Mesendoderm (in vitro differentiated cells): ENCODE results near the gene BEGAIN.

Source experiments
- DNase-seq: peaks from one replicate; pipeline ENCODE4 v3.0.0; 2013
- H2AK5ac ChIP-seq: 2 replicates; pipeline ENCODE4 v1.6.1; 2013; ENCODE audit warnings: low read length, inconsistent platforms
- H2BK120ac ChIP-seq: 2 replicates; pipeline ENCODE4 v1.6.1; 2013; ENCODE audit warnings: low read depth, mild to moderate bottlenecking, low read length, moderate library complexity, mixed read lengths
- H2BK15ac ChIP-seq: replicated peaks from 2 replicates; pipeline ENCODE4 v1.6.1; 2013; ENCODE audit warnings: low read depth, mild to moderate bottlenecking, moderate library complexity
- H2BK5ac ChIP-seq: 2 replicates; pipeline ENCODE4 v1.6.1; 2013; ENCODE audit warnings: low read length, inconsistent platforms
- H3K18ac ChIP-seq: 2 replicates; pipeline ENCODE4 v1.6.1; 2013; ENCODE audit warnings: mild to moderate bottlenecking, low read length, mixed read lengths
- H3K23ac ChIP-seq: one replicate; pipeline ENCODE4 v1.6.1; 2013; ENCODE audit warnings: low read length
- H3K27ac ChIP-seq: 2 replicates; pipeline ENCODE4 v1.5.1; 2013; ENCODE audit warnings: low read depth, mild to moderate bottlenecking, inconsistent platforms, low read length, moderate library complexity
- H3K27me3 ChIP-seq: 2 replicates; pipeline ENCODE4 v1.6.1; 2013; ENCODE audit warnings: low read length, control low read depth, mild to moderate bottlenecking, inconsistent platforms; ENCODE audit not compliant: insufficient read depth, poor library complexity
- H3K36me3 ChIP-seq: 2 replicates; pipeline ENCODE4 v1.6.1; 2013; ENCODE audit warnings: low read length, inconsistent platforms; ENCODE audit not compliant: control insufficient read depth, insufficient read depth
- H3K4ac ChIP-seq: one replicate; pipeline ENCODE4 v1.6.1; 2013; ENCODE audit warnings: low read depth, mild to moderate bottlenecking, low read length, moderate library complexity
- H3K4me1 ChIP-seq: 2 replicates; pipeline ENCODE4 v1.6.1; 2013; ENCODE audit warnings: low read depth, low read length, inconsistent platforms; ENCODE audit not compliant: control insufficient read depth
- H3K4me2 ChIP-seq: 2 replicates; pipeline ENCODE4 v1.6.1; 2013; ENCODE audit warnings: low read length
- H3K4me3 ChIP-seq: 2 replicates; pipeline ENCODE4 v1.5.1; 2013; ENCODE audit warnings: mild to moderate bottlenecking, low read length
- H3K56ac ChIP-seq: one replicate; pipeline ENCODE4 v1.6.1; 2013; ENCODE audit warnings: low read length
- H3K79me1 ChIP-seq: 2 replicates; pipeline ENCODE4 v1.6.1; 2013; ENCODE audit warnings: low read length, inconsistent platforms
- H3K79me2 ChIP-seq: 2 replicates; pipeline ENCODE4 v1.6.1; 2013; ENCODE audit warnings: mild to moderate bottlenecking, low read length; ENCODE audit not compliant: control insufficient read depth, insufficient read depth
- H3K9ac ChIP-seq: 2 replicates; pipeline ENCODE4 v1.6.1; 2013; ENCODE audit warnings: low read length, inconsistent platforms
- H4K5ac ChIP-seq: one replicate; pipeline ENCODE4 v1.6.1; 2013; ENCODE audit warnings: low read length
- H4K8ac ChIP-seq: one replicate; pipeline ENCODE4 v1.6.1; 2013; ENCODE audit warnings: low read depth, mild to moderate bottlenecking, control low read depth, low read length, moderate library complexity
- WGBS: extraction: QIAGEN DNeasy Blood & Tissue Kit; methylation state at CpG from one replicate; pipeline ENCODE4 v1.1.7; 2013; ENCODE audit warnings: low lambda C conversion rate, missing lambda C conversion rate; ENCODE audit not compliant: insufficient coverage; ENCODE audit errors: extremely low coverage; 5-methylcytosine and 5-hydroxymethylcytosine counted together

The BEGAIN gene

GRCh38 chr14:100601064-100601463, 13.8 kb upstream of the BEGAIN start:
- Histone ChIP-seq H3K4me3 (no peak overlapping the region), H4K8ac (no peak overlapping the region), H3K79me2 (no peaks in the 10 kb centered on the region), H2BK120ac (no peak overlapping the region), H3K27ac (no peak overlapping the region), H3K4ac (no peak overlapping the region), H3K18ac (no peak overlapping the region), H3K36me3 (no peaks in the 10 kb centered on the region), H3K4me2 (no peak overlapping the region), H2BK15ac (no peak overlapping the region), H3K27me3 (no peaks in the 10 kb centered on the region), H2BK5ac (no peak overlapping the region), H3K9ac (no peak overlapping the region), H3K4me1 (no peaks in the 10 kb centered on the region), H4K5ac (no peak overlapping the region), H3K23ac (no peak overlapping the region), H3K79me1 (no peaks in the 10 kb centered on the region), H3K56ac (no peak overlapping the region), H2AK5ac (no peak overlapping the region)
- WGBS, result no CpG with 5 or more reads among the region's 2 CpGs
- no peak for DNase-seq

GRCh38 chr14:100599981-100600380, 12.8 kb upstream of the BEGAIN start:
- Histone ChIP-seq H3K9ac (no peak overlapping the region), H3K23ac (no peak overlapping the region), H3K79me1 (no peaks in the 10 kb centered on the region), H3K79me2 (no peaks in the 10 kb centered on the region), H3K4me3 (no peak overlapping the region), H4K5ac (no peak overlapping the region), H3K27ac (no peak overlapping the region), H3K4me2 (no peak overlapping the region), H3K4ac (no peak overlapping the region), H2BK120ac (no peak overlapping the region), H2BK5ac (no peak overlapping the region), H4K8ac (no peak overlapping the region), H3K36me3 (no peaks in the 10 kb centered on the region), H3K4me1 (no peaks in the 10 kb centered on the region), H3K18ac (no peak overlapping the region), H2AK5ac (no peak overlapping the region), H3K27me3 (no peaks in the 10 kb centered on the region), H2BK15ac (no peak overlapping the region), H3K56ac (no peak overlapping the region)
- DNase-seq, result no peak
- WGBS, result no CpG with 5 or more reads among the region's 2 CpGs

- H3K36me3 ChIP-seq, result no peaks in the 10 kb centered on the region
- H3K79me1 ChIP-seq, result no peaks in the 10 kb centered on the region
- no peak overlapping the region for H3K4me2 ChIP-seq
- no peak overlapping the region for H3K4me3 ChIP-seq
- no peak overlapping the region for H3K9ac ChIP-seq
- no peak overlapping the region for H4K8ac ChIP-seq
- no peak overlapping the region for H4K5ac ChIP-seq
- no peaks in the 10 kb centered on the region for H3K4me1 ChIP-seq
- H2AK5ac ChIP-seq, result no peak overlapping the region
- no peak overlapping the region for H2BK15ac ChIP-seq
- no peak overlapping the region for H3K27ac ChIP-seq
- H3K56ac ChIP-seq, result no peak overlapping the region
- no peak for DNase-seq
- no CpG with 5 or more reads among the region's 5 CpGs for WGBS
- H2BK120ac ChIP-seq, result no peak overlapping the region
- no peaks in the 10 kb centered on the region for H3K27me3 ChIP-seq
- H3K4ac ChIP-seq, result no peak overlapping the region
- no peak overlapping the region for H3K23ac ChIP-seq
- H3K18ac ChIP-seq, result no peak overlapping the region
- no peak overlapping the region for H2BK5ac ChIP-seq
- no peaks in the 10 kb centered on the region for H3K79me2 ChIP-seq
These were observed 7.4 kb upstream of the BEGAIN start for GRCh38 chr14:100594625-100594951.

- no peak overlapping the region for H4K5ac ChIP-seq
- no peak overlapping the region for H3K23ac ChIP-seq
- no peak overlapping the region for H3K56ac ChIP-seq
- no peaks in the 10 kb centered on the region for H3K79me2 ChIP-seq
- no peak overlapping the region for H3K4me3 ChIP-seq
- no peaks in the 10 kb centered on the region for H3K27me3 ChIP-seq
- H3K79me1 ChIP-seq, result no peaks in the 10 kb centered on the region
- no peak overlapping the region for H2BK120ac ChIP-seq
- H4K8ac ChIP-seq, result no peak overlapping the region
- H3K4ac ChIP-seq, result no peak overlapping the region
- H3K9ac ChIP-seq, result no peak overlapping the region
- H2AK5ac ChIP-seq, result no peak overlapping the region
- DNase-seq, result no peak
- H3K36me3 ChIP-seq, result no peaks in the 10 kb centered on the region
- no peaks in the 10 kb centered on the region for H3K4me1 ChIP-seq
- no CpG with 5 or more reads among the region's 27 CpGs for whole genome bisulfite sequencing
- H2BK5ac ChIP-seq, result no peak overlapping the region
- H3K27ac ChIP-seq, result no peak overlapping the region
- H3K4me2 ChIP-seq, result no peak overlapping the region
- H3K18ac ChIP-seq, result no peak overlapping the region
- no peak overlapping the region for H2BK15ac ChIP-seq
These were observed 6.8 kb upstream of the BEGAIN start for GRCh38 chr14:100593751-100594624.

GRCh38 chr14:100592972-100593371, 5.8 kb upstream of the BEGAIN start:
- Histone ChIP-seq H2BK120ac (no peak overlapping the region), H2AK5ac (no peak overlapping the region), H3K4me1 (no peaks in the 10 kb centered on the region), H3K27ac (no peak overlapping the region), H3K4me2 (no peak overlapping the region), H3K9ac (no peak overlapping the region), H3K79me1 (no peaks in the 10 kb centered on the region), H4K8ac (no peak overlapping the region), H3K18ac (no peak overlapping the region), H3K27me3 (peaks cover under 1% of the 10 kb centered on the region), H4K5ac (no peak overlapping the region), H3K4ac (no peak overlapping the region), H2BK5ac (no peak overlapping the region), H3K23ac (no peak overlapping the region), H2BK15ac (no peak overlapping the region), H3K56ac (no peak overlapping the region), H3K36me3 (no peaks in the 10 kb centered on the region), H3K79me2 (no peaks in the 10 kb centered on the region), H3K4me3 (no peak overlapping the region)
- WGBS, result no CpG with 5 or more reads among the region's 4 CpGs
- no peak for DNase-seq

- Histone ChIP-seq H3K27ac (no peak overlapping the region), H3K4me2 (no peak overlapping the region), H3K36me3 (no peaks in the 10 kb centered on the region), H4K5ac (no peak overlapping the region), H3K56ac (no peak overlapping the region), H2BK120ac (no peak overlapping the region), H2BK5ac (no peak overlapping the region), H3K9ac (no peak overlapping the region), H3K27me3 (peaks cover 5% of the 10 kb centered on the region), H3K4me3 (no peak overlapping the region), H3K4ac (no peak overlapping the region), H3K18ac (no peak overlapping the region), H2BK15ac (no peak overlapping the region), H4K8ac (no peak overlapping the region), H3K79me2 (no peaks in the 10 kb centered on the region), H3K79me1 (no peaks in the 10 kb centered on the region), H3K23ac (no peak overlapping the region), H3K4me1 (no peaks in the 10 kb centered on the region), H2AK5ac (no peak overlapping the region)
- no peak for DNase-seq
- WGBS, result no CpG with 5 or more reads among the region's 10 CpGs
These were observed 5.3 kb upstream of the BEGAIN start for GRCh38 chr14:100592461-100592891.
